ENCODE measurements around the gene PTTG1IP.

Gene PTTG1IP

DNA sequence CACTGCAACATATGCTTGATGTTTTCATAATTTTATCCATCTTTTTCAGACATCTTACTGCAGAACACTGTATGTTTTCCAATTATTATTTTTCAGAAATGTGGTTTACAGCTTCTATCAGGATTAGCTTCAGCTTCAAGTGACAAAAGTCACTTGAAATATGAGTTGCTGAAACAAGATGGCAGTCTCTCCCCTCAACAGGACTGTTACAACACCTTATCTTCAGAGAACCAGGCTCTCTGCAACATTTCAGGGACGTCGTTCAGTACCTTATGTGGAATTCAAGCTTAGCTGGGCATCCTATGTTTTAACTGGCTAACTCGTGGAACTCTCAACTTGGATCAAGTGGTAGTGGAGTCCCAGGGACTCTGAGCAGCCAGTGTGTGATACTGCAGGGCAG lies 69.8 kb downstream of the PTTG1IP start:
- no peak for DNase-seq (ENCODE audit: low read depth in 2 of 2, low spot score in 1 of 2)

- no peak for DNase-seq (ENCODE audit: low read depth in 2 of 2, low spot score in 1 of 2)
These were observed 70.9 kb downstream of the PTTG1IP start for GRCh38 chr21:44802396-44803153.

DNA sequence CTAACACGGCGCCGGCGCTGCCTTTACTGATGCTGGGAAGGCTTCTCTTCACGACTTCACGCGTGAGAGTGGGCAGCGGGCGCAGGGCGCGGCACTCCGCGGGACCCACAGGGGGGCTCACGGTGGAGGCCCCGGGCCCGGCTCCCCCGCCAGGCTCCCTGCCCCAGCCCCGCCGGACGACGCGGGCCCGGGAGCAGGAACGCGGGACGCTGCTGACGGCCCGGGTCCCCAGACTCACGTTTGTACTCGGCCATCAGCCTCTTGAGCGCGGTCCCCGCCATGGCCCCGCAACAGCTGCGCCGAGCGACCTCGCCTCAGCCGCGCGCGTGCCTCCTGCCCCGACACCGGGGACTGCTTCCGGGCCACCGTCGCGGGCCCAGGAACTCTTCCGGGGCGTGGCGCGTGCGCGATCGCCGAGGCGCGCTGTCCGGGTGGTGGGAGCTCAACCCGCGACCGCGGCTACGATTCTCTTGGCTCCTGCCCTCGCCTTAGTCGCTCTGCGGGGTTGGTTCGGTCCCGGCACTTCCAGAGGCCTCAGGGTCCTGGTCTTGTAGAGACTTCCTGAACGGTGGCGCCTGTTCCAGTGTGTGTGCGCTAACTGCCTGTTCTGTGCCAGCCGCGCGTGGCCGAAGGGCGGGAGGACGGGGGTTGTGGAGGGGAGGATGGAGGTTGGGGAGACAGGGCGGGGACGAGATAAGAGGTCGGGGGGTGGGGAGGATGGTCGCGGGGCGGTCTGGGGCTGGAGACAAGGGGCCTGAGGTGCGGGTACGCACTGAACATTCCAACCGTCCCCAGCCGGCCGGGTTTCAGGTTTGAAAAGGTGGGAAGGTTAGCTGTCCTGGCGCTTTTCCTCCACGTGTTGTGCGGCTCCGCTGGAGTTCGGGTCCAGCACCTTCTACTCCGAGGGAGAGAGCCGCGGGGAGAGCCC lies 71.8 kb downstream of the PTTG1IP start, which contains the start of gene UBE2G2:
TSS of gene UBE2G2 (minus strand) at position 353 of the 928 bp plus-strand sequence. CDS start at position 281, 72 bp downstream.
- DNase-seq (ENCODE audit: low read depth in 2 of 2, low spot score in 1 of 2), result peak; percentile 61 to 73

DNA sequence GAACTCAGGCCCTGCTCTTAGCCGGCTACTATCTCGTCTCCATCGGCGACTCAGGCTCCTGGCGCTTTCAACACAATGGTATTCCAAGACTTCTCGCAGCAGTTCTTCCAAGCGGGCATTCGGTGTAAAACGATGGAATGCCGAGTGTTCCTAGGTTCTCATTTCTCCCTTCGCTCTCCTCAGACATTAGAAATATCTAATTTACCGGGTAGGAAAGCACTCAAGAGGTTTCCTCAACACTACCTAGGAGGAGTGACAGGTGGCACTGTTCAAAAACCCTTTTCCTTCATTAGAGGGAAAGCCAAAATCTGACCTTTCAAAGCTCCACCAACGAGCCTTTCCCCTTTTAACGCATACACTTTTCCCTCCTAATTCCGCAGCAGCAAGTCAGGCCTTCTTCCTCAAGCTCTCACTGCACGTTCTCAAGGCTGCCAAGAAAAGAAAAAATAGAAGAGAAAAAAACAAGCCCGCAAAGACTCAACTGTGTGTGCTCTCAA lies 72.5 kb downstream of the PTTG1IP start:
- DNase-seq (ENCODE audit: low read depth in 2 of 2, low spot score in 1 of 2), result no peak

DNA sequence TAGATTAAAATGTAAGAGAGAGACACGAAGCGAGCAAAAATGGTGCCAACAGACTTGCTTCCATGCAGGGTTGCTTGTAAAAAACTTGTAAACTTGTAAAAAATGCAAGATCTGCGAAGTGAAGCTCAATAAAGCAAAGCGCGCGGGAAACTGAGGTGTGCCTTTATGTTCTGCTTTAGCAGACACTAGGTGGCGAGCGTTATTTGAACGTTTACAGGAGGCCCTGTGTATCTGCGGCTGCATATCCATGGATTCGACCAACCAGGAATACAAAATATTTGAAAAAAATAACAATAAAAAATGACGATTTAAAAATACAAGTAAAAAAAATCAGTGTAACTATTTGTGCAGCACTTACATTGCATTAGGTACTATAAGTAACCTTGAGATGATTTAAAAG lies 73.4 kb downstream of the PTTG1IP start:
- DNase-seq (ENCODE audit: low read depth in 2 of 2, low spot score in 1 of 2), result no peak

DNA sequence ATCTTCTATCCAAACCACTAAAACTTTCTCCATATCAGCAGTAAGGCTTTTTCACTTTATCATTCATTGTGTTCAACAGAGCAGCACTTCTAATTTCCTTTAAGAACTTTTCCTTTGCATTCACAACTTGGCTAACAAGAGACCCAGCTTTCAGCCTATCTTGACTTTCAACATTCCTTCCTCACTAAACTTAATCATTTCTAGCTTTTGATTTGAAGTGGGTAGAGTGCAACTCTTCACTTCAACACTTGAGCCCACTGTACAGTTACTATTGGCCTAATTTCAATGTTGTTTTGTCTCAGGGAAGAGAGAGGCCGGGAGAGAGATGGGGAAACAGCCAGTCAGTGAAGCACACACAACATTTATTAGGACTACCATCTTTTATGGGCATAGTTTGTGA lies 73.8 kb downstream of the PTTG1IP start:
- no peak for DNase-seq (ENCODE audit: low read depth in 2 of 2, low spot score in 1 of 2)

Data from stimulated activated CD8-positive, alpha-beta memory T cell treated with anti-CD3 and anti-CD28 coated beads, Interleukin-4, amount 100 ng/mL, for 1 hour (primary cell).